ENCODE results near the gene AKAP12.

- TF ChIP-seq CTCF (IDR thresholded peaks at IDR 0.05), result no peak
- no peak for TF ChIP-seq POLR2A (IDR thresholded peaks at IDR 0.05)
- no peak for TF ChIP-seq POLR2AphosphoS5 (IDR thresholded peaks at IDR 0.05)
Observed at GRCh38 chr6:151339369-151339768, 99.6 kb downstream of the AKAP12 start.
